T-cell (primary cell): ENCODE results near the gene AOX1. TPM values are rescaled to one million over a fixed set of nuclear protein-coding genes. Genes with fewer than 3 reads are reported as not detected.

Source experiments
- ATAC-seq, 4 experiments: fragments of 200-7000 bp in 3 of 4; fragments of 150-1000 bp in 1 of 4; cut with Tn5 transposase; replicated peaks in 1 of 4; 1 replicate in 3 of 4; 2 replicates in 1 of 4; pipeline ENCODE4 v1.10.0; 2021; ENCODE audit warnings: moderate library complexity in 3 of 4, mild to moderate bottlenecking in 2 of 4, moderate number of reproducible peaks in 1 of 4
- CTCF ChIA-PET, 2 donors: fragments of 300-600 bp; sonication (Branson Sonifier 250); formaldehyde crosslinking; loops; one replicate each; lab custom pipeline; 2022; ENCODE audit warnings: antibody characterized with exemption in 2 of 2; lab: Charles Lee
- POLR2A ChIA-PET, 2 donors: fragments of 300-600 bp; sonication (Branson Sonifier 250); formaldehyde crosslinking; loops; one replicate each; lab custom pipeline; 2022; ENCODE audit warnings: antibody characterized with exemption in 2 of 2; lab: Charles Lee
- DNase-seq, 35 experiments: peaks; one replicate each; pipeline versions ENCODE4 v3.0.0 to v3.0.0-alpha.2; 2013 to 2023
- H3K27ac ChIP-seq: one replicate; pipeline ENCODE4 v1.5.1; 2013; ENCODE audit warnings: low read length
- H3K27me3 ChIP-seq, 2 experiments: replicated peaks in 1 of 2; 1 replicate in 1 of 2; 2 replicates in 1 of 2; pipeline versions ENCODE4 v1.6.1 to v1.7.0; 2013; ENCODE audit warnings: low read length in 1 of 2, mixed read lengths in 1 of 2; ENCODE audit not compliant: control insufficient read depth in 2 of 2, insufficient read depth in 2 of 2; ENCODE audit errors: extremely low read depth in 1 of 2
- H3K36me3 ChIP-seq, 2 donors: 1 replicate in 1 of 2; 2 replicates in 1 of 2; pipeline versions ENCODE4 v1.6.1 to v1.7.0; 2013; ENCODE audit warnings: low read length in 1 of 2; ENCODE audit not compliant: control insufficient read depth in 2 of 2, insufficient read depth in 1 of 2; ENCODE audit errors: extremely low read depth in 1 of 2
- H3K4me1 ChIP-seq, 2 experiments: 1 replicate in 1 of 2; 2 replicates in 1 of 2; pipeline versions ENCODE4 v1.6.1 to v1.7.0; 2013; ENCODE audit warnings: low read length in 2 of 2, mixed read lengths in 1 of 2; ENCODE audit not compliant: insufficient read depth in 2 of 2, control insufficient read depth in 1 of 2; ENCODE audit errors: extremely low read depth in 1 of 2
- H3K4me3 ChIP-seq, 2 donors: 1 replicate in 1 of 2; 2 replicates in 1 of 2; pipeline versions ENCODE4 v1.5.1 to v1.7.0; 2013; ENCODE audit warnings: mild to moderate bottlenecking in 2 of 2, low read length in 1 of 2, moderate library complexity in 1 of 2; ENCODE audit not compliant: control insufficient read depth in 1 of 2; ENCODE audit errors: extremely low read depth in 1 of 2
- H3K9me3 ChIP-seq: 2 replicates; pipeline ENCODE4 v1.7.0; 2013
- H3K27ac Mint-ChIP-seq, 2 donors: one replicate each; pipeline ENCODE4 v1.8.0; 2020 to 2021; ENCODE audit warnings: mild to moderate bottlenecking in 2 of 2, mixed read lengths in 2 of 2
- H3K27me3 Mint-ChIP-seq, 2 donors: one replicate each; pipeline ENCODE4 v1.8.0; 2021 to 2022; ENCODE audit warnings: mixed read lengths in 2 of 2
- H3K36me3 Mint-ChIP-seq: one replicate; pipeline ENCODE4 v1.8.0; 2021; ENCODE audit warnings: mixed read lengths
- H3K4me1 Mint-ChIP-seq, 3 donors: one replicate each; pipeline ENCODE4 v1.8.0; 2020 to 2022; ENCODE audit warnings: mixed read lengths in 3 of 3, mild to moderate bottlenecking in 1 of 3
- H3K4me3 Mint-ChIP-seq, 3 donors: one replicate each; pipeline ENCODE4 v1.8.0; 2020 to 2022; ENCODE audit warnings: mild to moderate bottlenecking in 3 of 3, mixed read lengths in 3 of 3, moderate library complexity in 3 of 3
- H3K9me3 Mint-ChIP-seq, 3 donors: one replicate each; pipeline ENCODE4 v1.8.0; 2020 to 2022; ENCODE audit warnings: mixed read lengths in 3 of 3
- WGBS: methylation state at CpG from one replicate; pipeline ENCODE4 v1.1.5; 2013; ENCODE audit warnings: missing lambda C conversion rate; ENCODE audit not compliant: insufficient coverage; 5-methylcytosine and 5-hydroxymethylcytosine counted together
- total RNA-seq, 35 experiments: library from RNA in 6 of 35; stranded (reverse) in 6 of 35; fragments of 120-200 nt in 1 of 35; gene quantifications; one replicate each; pipeline versions ENCODE4 v1.2.1 to v1.2.4 and lab custom pipeline; 2013 to 2026

AOX1 gene
- total RNA-seq, 5 donors from 2014 or later (not counting 1 experiment from before 2014, with no cell fraction given): 1.3 to 1.4 (median 1.4) TPM; not detected in 2

GRCh38 chr2:200616193-200616592 lies 30.4 kb downstream of the AOX1 start:
- H3K36me3 Mint-ChIP-seq: no peaks in the 10 kb centered on the region
- no peaks in the 10 kb centered on the region for H3K4me1 ChIP-seq
- H3K9me3 ChIP-seq: no peaks in the 10 kb centered on the region
- no peaks in the 10 kb centered on the region for H3K9me3 Mint-ChIP-seq
- CTCF ChIA-PET: no interaction called here
- no peak overlapping the region for H3K27ac ChIP-seq
- H3K4me3 ChIP-seq: no peak overlapping the region
- DNase-seq (no peak), ATAC-seq (no peak)
- no peak overlapping the region for H3K27ac Mint-ChIP-seq
- peaks cover 0 to 24% of the 10 kb centered on the region in 2 donors for H3K27me3 Mint-ChIP-seq
- peaks cover 0 to 26% (median 11%) of the 10 kb centered on the region in 3 donors for H3K4me1 Mint-ChIP-seq
- H3K36me3 ChIP-seq: no peaks in the 10 kb centered on the region
- H3K27me3 ChIP-seq: peaks cover 0 to 2% of the 10 kb centered on the region in 2 experiments
- POLR2A ChIA-PET: no interaction called here
- H3K4me3 Mint-ChIP-seq: no peak overlapping the region
- 83% methylated on average over 5 of the region's 5 CpGs for whole genome bisulfite sequencing

DNA sequence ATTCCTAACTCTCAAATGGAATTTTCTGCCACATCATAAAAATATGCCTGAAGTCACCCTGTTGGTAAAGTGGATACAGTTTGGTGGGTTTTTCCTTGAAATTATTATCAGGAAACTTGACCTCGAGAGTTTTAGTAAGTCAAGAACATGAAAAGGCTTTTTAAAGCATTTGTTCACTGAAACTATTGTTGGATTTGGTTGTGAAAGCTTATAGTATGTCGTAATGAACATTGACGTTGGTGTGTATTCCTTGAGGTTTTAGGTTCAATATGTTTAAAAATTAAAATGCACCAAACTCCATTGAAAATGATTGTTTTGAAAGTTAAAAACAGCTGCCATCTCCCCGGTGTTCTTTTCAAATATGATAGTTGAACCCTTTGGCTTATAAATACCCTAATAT lies 30.8 kb downstream of the AOX1 start:
- no peaks in the 10 kb centered on the region for H3K4me1 ChIP-seq
- peaks cover 0 to 2% of the 10 kb centered on the region in 2 experiments for H3K27me3 ChIP-seq
- no peaks in the 10 kb centered on the region for H3K9me3 ChIP-seq
- no peaks in the 10 kb centered on the region for H3K36me3 ChIP-seq
- H3K27me3 Mint-ChIP-seq: peaks cover 0 to 24% of the 10 kb centered on the region in 2 donors
- ChIA-PET POLR2A (interaction anchor here in 1 of 2 donors (0.6 kb wide), 1 partner anchor 878 kb away, joined by 4 read pairs; no protein-coding TSS in a partner anchor), CTCF (interaction anchor here (0.7 kb wide), 2 partner anchors 87 to 202 kb away, joined by 5 to 6 read pairs; no protein-coding TSS in a partner anchor)
- no peak for ATAC-seq
- H3K9me3 Mint-ChIP-seq: no peaks in the 10 kb centered on the region
- no peak for DNase-seq
- H3K4me3 Mint-ChIP-seq: no peak overlapping the region
- peaks cover 0 to 26% (median 11%) of the 10 kb centered on the region in 3 donors for H3K4me1 Mint-ChIP-seq
- H3K4me3 ChIP-seq: no peak overlapping the region
- no peaks in the 10 kb centered on the region for H3K36me3 Mint-ChIP-seq
- no peak overlapping the region for H3K27ac ChIP-seq
- no CpG with 5 or more reads among the region's 4 CpGs for WGBS
- no peak overlapping the region for H3K27ac Mint-ChIP-seq

DNA sequence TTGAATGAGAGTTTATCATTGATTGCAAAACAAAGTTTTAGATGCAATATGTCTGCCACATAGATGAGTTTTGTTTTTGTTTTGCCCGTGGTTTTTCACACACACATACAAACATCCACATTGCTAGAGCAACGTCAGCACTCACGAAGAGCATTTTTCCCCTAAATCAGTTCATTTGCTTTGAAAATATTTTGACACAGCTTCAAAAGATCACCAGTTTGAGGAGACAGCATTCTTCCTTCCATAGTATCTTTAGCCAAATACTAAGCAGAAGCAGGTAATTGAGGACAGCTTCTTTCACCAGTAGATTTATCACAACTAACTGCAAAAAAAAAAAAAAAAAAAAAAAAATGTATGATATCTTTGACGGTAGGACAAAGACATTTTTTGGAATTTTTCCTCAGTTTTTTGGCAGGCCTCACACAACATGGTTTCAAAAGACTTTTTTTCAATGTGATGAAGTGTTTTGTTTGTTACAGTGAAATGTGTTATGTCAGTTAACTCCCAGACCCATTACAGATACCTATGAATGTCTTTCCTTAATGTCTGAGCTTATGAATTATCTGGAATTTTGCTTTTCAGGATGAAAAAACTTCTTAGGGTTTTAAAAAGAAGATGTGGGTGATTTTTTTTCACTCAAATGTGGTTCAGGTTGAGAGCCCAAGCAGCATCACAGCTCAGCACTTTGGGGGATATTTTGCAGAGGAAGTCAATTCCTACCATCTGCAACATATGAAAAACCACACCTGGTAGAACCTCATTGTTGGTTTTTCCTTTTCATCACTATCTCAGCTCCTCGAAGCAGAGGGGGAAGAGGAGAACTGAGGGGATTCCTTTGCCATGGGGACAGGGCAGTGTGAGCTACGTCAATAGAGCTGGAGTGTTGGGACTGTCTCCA lies 31.6 kb downstream of the AOX1 start:
- Mint-ChIP-seq H3K27me3 (peaks cover 0 to 22% of the 10 kb centered on the region in 2 donors), H3K27ac (no peak overlapping the region), H3K4me1 (peaks cover 0 to 26% (median 11%) of the 10 kb centered on the region in 3 donors), H3K9me3 (no peaks in the 10 kb centered on the region), H3K36me3 (no peaks in the 10 kb centered on the region), H3K4me3 (no peak overlapping the region)
- H3K27me3 ChIP-seq: peaks cover 0 to 2% of the 10 kb centered on the region in 2 experiments
- ATAC-seq (no peak), DNase-seq (no peak)
- H3K36me3 ChIP-seq: no peaks in the 10 kb centered on the region
- ChIA-PET CTCF (interaction anchor here (0.7 kb wide), 2 partner anchors 86 to 202 kb away, joined by 5 to 6 read pairs; no protein-coding TSS in a partner anchor), POLR2A (interaction anchor here in 1 of 2 donors (0.6 kb wide), 1 partner anchor 878 kb away, joined by 4 read pairs; no protein-coding TSS in a partner anchor)
- H3K4me1 ChIP-seq: no peaks in the 10 kb centered on the region
- no peaks in the 10 kb centered on the region for H3K9me3 ChIP-seq
- WGBS: 53% methylated on average over 2 of the region's 6 CpGs
- no peak overlapping the region for H3K27ac ChIP-seq
- H3K4me3 ChIP-seq: no peak overlapping the region

DNA sequence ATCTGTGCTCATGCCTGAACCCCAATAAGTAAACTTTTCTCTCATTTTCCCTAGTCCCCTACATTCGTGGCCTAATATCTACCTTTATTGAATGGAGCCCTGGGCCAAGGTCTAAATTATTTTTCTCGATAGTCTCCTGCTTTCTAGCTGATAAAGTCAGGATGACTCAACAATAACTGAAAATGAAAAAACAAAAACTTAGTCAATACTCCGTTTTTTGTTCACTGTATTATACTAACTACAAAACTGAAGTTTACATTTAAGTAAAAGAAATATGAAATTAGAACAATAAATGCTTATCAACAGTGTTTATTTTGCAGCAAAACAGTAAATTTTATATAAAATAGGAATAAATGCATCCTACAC lies 32.2 kb downstream of the AOX1 start:
- Histone ChIP-seq H3K27ac (no peak overlapping the region), H3K9me3 (no peaks in the 10 kb centered on the region), H3K36me3 (no peaks in the 10 kb centered on the region), H3K4me1 (no peaks in the 10 kb centered on the region), H3K4me3 (no peak overlapping the region), H3K27me3 (peaks cover 0 to 2% of the 10 kb centered on the region in 2 experiments)
- H3K4me3 Mint-ChIP-seq: no peak overlapping the region
- CTCF ChIA-PET: no interaction called here
- POLR2A ChIA-PET: no interaction called here
- peaks cover 0 to 26% of the 10 kb centered on the region in 2 donors for H3K27me3 Mint-ChIP-seq
- H3K9me3 Mint-ChIP-seq: no peaks in the 10 kb centered on the region
- no peaks in the 10 kb centered on the region for H3K36me3 Mint-ChIP-seq
- no peak for ATAC-seq
- H3K27ac Mint-ChIP-seq: no peak overlapping the region
- no peak for DNase-seq
- WGBS: 40% methylated on average over 1 of the region's 3 CpGs
- peaks cover 0 to 26% (median 11%) of the 10 kb centered on the region in 3 donors for H3K4me1 Mint-ChIP-seq

- CTCF ChIA-PET: no interaction called here
- Histone ChIP-seq H3K27ac (no peak overlapping the region), H3K4me3 (no peak overlapping the region), H3K4me1 (no peaks in the 10 kb centered on the region), H3K27me3 (peaks cover 0 to 2% of the 10 kb centered on the region in 2 experiments), H3K36me3 (no peaks in the 10 kb centered on the region), H3K9me3 (no peaks in the 10 kb centered on the region)
- DNase-seq (peak in 1 of 35 experiments; percentile 5), ATAC-seq (no peak)
- no peaks in the 10 kb centered on the region for H3K9me3 Mint-ChIP-seq
- H3K4me1 Mint-ChIP-seq: peaks cover 0 to 26% (median 11%) of the 10 kb centered on the region in 3 donors
- WGBS: no CpG with 5 or more reads among the region's 3 CpGs
- no peak overlapping the region for H3K27ac Mint-ChIP-seq
- no peak overlapping the region for H3K4me3 Mint-ChIP-seq
- POLR2A ChIA-PET: no interaction called here
- peaks cover 5 to 27% of the 10 kb centered on the region in 2 donors for H3K27me3 Mint-ChIP-seq
- H3K36me3 Mint-ChIP-seq: no peaks in the 10 kb centered on the region
These were observed 32.8 kb downstream of the AOX1 start for GRCh38 chr2:200618590-200619021.

DNA sequence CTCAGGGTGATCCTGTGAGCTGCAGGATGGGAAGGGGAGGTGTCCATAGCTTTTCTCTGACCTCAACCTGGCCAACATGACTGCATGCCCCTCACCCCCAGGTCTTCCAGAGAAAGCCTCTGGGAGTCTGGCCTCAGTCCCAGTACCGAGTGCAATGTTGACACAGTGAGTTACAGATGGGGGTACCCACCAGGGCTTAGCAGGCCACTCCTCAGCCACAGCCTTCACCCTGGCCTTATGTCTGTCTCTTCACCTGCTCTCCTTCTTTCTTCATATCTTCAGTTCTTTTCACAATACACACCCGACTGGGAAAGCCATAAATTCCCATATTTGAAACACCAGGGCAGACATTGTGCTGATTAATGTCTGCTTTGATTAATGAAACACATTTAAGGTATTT lies 33.5 kb downstream of the AOX1 start:
- CTCF ChIA-PET: no interaction called here
- H3K36me3 ChIP-seq: no peaks in the 10 kb centered on the region
- no peak overlapping the region for H3K27ac ChIP-seq
- Mint-ChIP-seq H3K4me1 (peaks cover 0 to 26% (median 11%) of the 10 kb centered on the region in 3 donors), H3K27ac (no peak overlapping the region), H3K4me3 (no peak overlapping the region), H3K36me3 (no peaks in the 10 kb centered on the region), H3K9me3 (no peaks in the 10 kb centered on the region), H3K27me3 (peaks cover 5 to 23% of the 10 kb centered on the region in 2 donors)
- POLR2A ChIA-PET: no interaction called here
- no peak for ATAC-seq
- peaks cover 0 to 2% of the 10 kb centered on the region in 2 experiments for H3K27me3 ChIP-seq
- WGBS: 88% methylated on average over 1 of the region's 2 CpGs
- no peaks in the 10 kb centered on the region for H3K9me3 ChIP-seq
- H3K4me3 ChIP-seq: no peak overlapping the region
- DNase-seq: no peak
- no peaks in the 10 kb centered on the region for H3K4me1 ChIP-seq
